ENCODE measurements around the gene TMEM200C. TPM values are rescaled to one million over a fixed set of nuclear protein-coding genes. Genes with fewer than 3 reads are reported as not detected.

Gene TMEM200C
- total RNA-seq = 0.32 TPM
- long read RNA-seq = 0 reads

GRCh38 chr18:5895299-5895875 is at the start of gene TMEM200C:
Gene TMEM200C (minus strand): TSS chr18:5895522. CDS start chr18:5892063, 3,459 bp downstream.
- no peak for DNase-seq (ENCODE audit: low spot score)

DNA sequence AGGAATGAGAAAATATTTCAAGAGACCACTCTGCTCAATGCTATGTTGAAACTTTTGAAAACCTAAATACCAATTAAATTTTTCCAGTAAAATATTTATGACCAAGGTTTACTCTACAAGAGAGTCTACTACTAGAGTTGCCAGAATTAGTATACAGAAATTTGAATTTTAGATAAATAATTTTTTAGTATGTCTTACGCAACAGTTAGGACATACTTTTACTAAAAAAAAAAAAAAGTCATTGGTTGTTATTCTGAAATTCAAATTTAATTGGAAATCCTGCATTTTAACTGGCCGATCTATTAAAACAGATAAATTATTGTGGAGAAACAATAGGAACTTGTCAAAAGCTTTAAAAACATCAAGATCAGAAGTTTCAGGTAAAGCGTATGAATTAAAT is 49.1 kb upstream of the TMEM200C start:
- DNase-seq (ENCODE audit: low spot score) = no peak

GRCh38 chr18:5943514-5943913 is 48.2 kb upstream of the TMEM200C start:
- DNase-seq (ENCODE audit: low spot score) = no peak

- no peak for DNase-seq (ENCODE audit: low spot score)
Measured at GRCh38 chr18:5942591-5942990, 47.3 kb upstream of the TMEM200C start.

GRCh38 chr18:5941890-5942289 is 46.6 kb upstream of the TMEM200C start:
- no peak for DNase-seq (ENCODE audit: low spot score)

DNA sequence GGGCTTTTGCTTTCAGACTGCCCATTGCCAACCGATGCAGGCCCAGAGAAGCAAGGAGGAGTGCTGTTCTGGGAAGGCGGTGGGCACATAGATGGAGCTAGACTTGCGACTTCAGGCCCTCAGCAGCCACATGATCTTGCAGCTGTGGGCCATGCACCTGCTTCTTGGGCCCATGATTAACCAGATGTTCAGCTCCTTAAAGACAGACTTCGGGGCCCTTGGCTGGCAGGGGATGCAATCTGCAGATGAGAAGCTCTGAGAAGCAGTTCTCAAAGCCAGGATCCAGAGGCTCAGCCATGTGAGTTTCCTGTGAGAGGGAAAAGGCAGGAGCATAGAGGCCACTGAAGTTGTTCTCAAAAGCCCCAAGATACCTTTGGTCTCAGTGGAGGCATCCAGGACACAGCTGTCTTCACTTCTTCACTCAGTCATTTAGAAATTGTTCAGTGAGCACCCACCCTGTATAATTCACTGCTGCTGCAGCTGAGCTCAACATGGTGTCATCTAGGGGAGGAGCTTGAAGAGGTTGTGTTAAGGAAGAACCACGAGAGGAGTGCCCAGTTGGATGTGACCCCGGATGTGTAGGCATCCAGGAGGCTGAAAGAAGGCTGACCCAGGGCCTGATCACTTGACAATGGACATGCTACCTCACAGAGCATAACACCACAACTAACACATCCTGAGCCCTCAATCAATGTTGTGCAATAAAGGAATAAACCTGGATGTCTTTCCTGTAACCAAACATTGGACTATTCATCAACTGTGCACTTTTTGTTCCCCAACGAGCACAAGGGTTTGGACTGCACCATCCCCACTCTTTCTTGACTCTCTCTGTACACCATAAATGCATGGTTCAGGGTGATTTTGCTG is 44.7 kb upstream of the TMEM200C start:
- no peak for DNase-seq (ENCODE audit: low spot score)

DNA sequence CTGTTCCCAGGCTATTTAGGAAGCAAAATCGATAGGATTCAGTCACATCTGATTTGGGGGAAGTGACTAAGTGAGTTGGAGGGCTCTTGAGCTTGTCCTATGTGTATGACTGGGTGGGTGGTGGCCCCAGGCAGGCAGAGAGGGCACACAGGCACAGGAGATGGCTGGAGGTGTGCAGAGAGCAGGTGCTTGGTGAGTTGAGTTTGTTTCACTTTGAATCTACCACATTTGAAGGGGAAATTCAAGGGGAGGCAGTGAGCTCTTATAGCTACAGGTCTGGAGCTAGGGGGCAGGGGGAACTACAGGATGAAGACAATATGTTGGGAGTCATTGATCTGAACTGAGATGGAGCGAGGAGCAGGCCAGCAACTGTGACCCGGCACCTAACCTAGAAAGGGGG is 42.5 kb upstream of the TMEM200C start:
- no peak for DNase-seq (ENCODE audit: low spot score)

GRCh38 chr18:5937121-5937520 is 41.8 kb upstream of the TMEM200C start:
- DNase-seq (ENCODE audit: low spot score) = no peak

DNA sequence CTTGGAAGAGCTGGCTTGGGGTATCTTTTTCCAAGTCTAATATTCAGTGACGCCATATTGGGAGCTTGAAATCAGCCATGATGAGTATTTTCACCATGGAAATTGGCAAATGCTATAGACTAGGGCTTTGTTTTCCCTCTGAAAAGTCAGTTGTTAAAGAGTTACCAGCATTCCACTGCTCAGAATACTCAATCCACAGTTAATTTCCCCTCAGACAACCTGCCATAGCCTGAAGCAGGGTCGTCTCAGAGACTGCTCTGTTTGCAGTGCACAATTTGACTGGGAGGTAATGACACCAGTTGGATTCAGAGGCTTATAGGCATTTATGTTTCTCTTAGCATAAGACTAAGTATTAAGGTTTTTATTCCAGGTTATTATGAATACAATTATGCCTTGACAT is 35.5 kb upstream of the TMEM200C start:
- DNase-seq (ENCODE audit: low spot score) = no peak

- no peak for DNase-seq (ENCODE audit: low spot score)
Measured at GRCh38 chr18:5918205-5918858, 23.0 kb upstream of the TMEM200C start.

DNA sequence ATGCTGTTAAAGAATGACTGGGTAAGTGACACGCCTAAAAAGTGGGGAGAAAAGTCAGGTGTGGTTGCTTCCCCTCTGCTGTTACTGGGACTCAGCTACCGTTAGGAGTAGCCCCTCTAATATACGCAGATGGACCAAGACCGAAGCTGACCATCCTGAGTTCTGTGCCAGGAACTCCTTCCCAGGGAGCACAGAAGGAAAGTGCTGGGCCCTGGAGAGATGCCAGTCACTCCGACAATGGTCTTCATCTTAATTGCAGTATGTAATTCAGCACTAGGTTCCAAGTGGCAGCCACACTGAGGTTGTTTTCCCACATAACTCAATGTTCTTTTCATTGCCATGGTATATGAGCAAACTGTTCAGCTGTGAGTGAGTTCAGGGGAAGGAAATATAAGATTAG is 19.6 kb upstream of the TMEM200C start:
- DNase-seq (ENCODE audit: low spot score) = no peak

GRCh38 chr18:5914016-5914415 is 18.7 kb upstream of the TMEM200C start:
- no peak for DNase-seq (ENCODE audit: low spot score)

DNA sequence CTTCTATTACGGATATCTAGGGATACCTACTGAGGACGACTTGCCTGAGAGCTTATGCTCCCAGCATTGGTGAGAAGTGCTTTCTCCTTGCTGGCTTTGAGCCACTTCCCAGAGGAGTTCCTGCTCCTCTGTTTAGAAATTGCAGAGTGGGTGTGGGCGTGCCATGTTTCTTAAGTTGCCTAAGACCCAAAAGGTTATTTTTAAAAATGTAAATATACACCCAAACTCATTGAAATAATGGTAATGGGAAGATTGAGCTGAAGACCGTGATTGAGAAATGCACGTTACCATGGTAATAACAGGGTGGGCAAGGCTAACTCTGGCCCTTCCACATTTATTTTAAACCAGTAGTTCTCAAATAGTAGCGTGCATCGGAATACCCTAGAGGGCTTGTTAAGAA is 17.2 kb upstream of the TMEM200C start:
- no peak for DNase-seq (ENCODE audit: low spot score)

- no peak for DNase-seq (ENCODE audit: low spot score)
Measured at GRCh38 chr18:5909125-5909524, 13.8 kb upstream of the TMEM200C start.

DNA sequence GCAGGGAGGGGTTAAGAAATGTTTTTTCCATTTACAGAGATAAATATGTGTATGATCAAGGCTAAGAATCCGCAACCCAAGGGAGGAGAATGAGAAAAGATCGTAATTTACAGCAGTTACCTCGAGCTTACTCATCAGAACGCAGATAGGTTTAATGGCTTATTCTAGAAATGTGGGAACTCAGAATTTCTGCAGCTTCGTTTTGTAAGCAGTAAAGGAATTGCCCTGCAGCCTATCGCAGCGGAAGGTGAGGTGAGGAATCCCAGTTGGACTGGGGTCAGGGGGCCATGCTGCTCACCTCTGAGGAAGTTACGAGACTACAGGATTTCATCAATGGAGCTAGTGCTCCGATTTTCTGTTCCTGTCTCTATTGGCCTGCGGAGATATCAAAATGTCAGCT is 8.1 kb upstream of the TMEM200C start:
- DNase-seq (ENCODE audit: low spot score) = no peak

DNA sequence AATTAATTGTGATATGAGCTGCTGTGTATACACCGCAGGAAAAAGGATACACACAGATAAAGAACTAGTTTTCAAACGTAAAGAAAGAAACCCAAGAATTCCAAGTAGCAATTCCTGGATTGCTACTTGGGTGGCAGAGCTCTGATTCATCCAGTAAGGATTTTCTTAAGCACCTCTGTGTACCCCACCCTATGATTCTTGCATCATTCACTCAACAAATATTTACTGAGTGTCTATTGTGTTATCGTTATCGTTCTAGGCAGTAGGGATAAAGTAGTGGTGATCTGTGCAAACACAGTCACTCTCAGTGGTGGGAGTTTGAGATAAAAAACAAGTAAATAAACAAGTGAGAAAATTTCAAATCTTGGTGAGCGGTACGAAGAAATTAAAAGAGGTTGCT is 4.9 kb upstream of the TMEM200C start:
- DNase-seq (ENCODE audit: low spot score) = no peak

- no peak for DNase-seq (ENCODE audit: low spot score)
Measured at GRCh38 chr18:5899835-5900234, 4.5 kb upstream of the TMEM200C start.

DNA sequence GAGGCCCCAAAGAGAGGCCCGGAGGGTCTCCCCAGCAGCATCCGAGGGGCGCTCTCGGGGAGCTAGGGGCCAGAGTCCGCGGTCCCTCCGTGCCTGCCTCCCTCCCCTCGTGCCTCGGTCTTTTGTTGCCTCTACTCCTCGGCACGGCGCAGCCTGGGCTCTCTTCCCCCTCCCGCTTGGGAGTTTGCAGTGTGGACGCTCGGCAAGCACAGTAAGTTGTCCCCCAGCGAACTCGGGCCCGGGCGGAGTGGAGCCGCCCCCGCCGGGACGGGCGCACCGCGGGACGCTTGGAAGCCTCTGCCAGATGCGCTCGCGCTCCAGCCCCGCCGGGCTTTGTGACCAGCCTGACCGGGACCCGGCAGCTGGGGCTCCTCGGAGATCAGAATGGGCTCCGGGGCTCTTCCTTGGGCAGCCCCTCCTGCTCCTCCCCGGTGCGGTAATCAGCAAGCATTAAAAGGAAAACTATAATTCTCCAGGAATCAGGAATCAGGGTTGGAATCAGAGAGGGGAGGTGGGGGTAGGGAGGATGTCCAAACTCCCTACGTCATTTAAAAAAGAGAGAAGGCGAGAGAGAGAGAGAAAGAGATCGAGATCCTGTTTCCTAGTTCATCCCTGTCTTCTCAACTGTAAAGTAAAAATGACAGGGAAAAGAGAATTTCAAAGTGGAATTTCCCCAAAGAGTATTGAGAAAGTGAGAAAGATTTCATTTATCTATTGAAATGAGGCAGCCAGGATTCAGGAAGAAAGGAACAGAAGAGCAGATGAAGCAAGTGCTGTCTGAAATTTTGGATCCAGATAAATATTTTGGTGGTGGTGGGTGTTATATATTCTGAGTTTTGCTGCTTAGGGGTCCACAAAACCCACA is 786 bp upstream of the TMEM200C start:
- peak; percentile 89 for DNase-seq (ENCODE audit: low spot score)

GRCh38 chr18:5894611-5895298 is 567 bp downstream of the TMEM200C start:
- no peak for DNase-seq (ENCODE audit: low spot score)

GRCh38 chr18:5893956-5894610 is 1.2 kb downstream of the TMEM200C start:
- DNase-seq (ENCODE audit: low spot score) = no peak

All from mesenteric fat pad (tissue), 1 donor.